Fibroblast of lung (primary cell): Measurements from ENCODE around the gene BGLAP. TPM values are rescaled to one million over a fixed set of nuclear protein-coding genes. Genes with fewer than 3 reads are reported as not detected.
A peak's percentile ranks its signal among the peaks of the same experiment; 100 is the strongest.
"Not testable (repeated sequence)": the region's sequence is repeated elsewhere in the genome, so short reads cannot be mapped to it uniquely, and the experiment has no call there.

ENCODE experiments used
- DNase-seq, 2 donors: peaks; one replicate each; pipeline versions ENCODE4 v3.0.0 to v3.0.0-alpha.2; 2010; ENCODE audit warnings: low read depth in 2 of 2
- H2AFZ ChIP-seq: 2 replicates; pipeline ENCODE4 v1.5.1; 2012; ENCODE audit warnings: low read length, control low read depth, inconsistent platforms
- H3K27ac ChIP-seq: 2 replicates; pipeline ENCODE4 v1.5.1; 2011; ENCODE audit warnings: low read length, control low read depth; ENCODE audit not compliant: insufficient read depth
- H3K27me3 ChIP-seq: 2 replicates; pipeline ENCODE4 v1.5.1; 2011; ENCODE audit warnings: mild to moderate bottlenecking, low read length; ENCODE audit not compliant: control insufficient read depth, insufficient read depth
- H3K36me3 ChIP-seq: 2 replicates; pipeline ENCODE4 v1.5.1; 2011; ENCODE audit warnings: low read length; ENCODE audit not compliant: control insufficient read depth, insufficient read depth
- H3K4me1 ChIP-seq: 2 replicates; pipeline ENCODE4 v1.5.1; 2011; ENCODE audit warnings: low read length; ENCODE audit not compliant: control insufficient read depth, insufficient read depth; ENCODE audit errors: extremely low read depth
- H3K4me2 ChIP-seq: 2 replicates; pipeline ENCODE4 v1.5.1; 2011; ENCODE audit warnings: low read length, control low read depth; ENCODE audit not compliant: insufficient read depth; ENCODE audit errors: extremely low read depth
- H3K4me3 ChIP-seq, 4 experiments: fragments of 200-600 bp in 1 of 4; sonication (generic) in 1 of 4; replicated peaks in 1 of 4; 2 replicates each; pipeline ENCODE4 v1.5.1; 2011 to 2016; ENCODE audit warnings: low read length in 4 of 4, low read depth in 3 of 4, mild to moderate bottlenecking in 3 of 4, control low read depth in 2 of 4, inconsistent platforms in 1 of 4, mixed read lengths in 1 of 4; ENCODE audit not compliant: insufficient read depth in 1 of 4; ENCODE audit errors: control extremely low read depth in 1 of 4
- H3K79me2 ChIP-seq: 2 replicates; pipeline ENCODE4 v1.5.1; 2012; ENCODE audit warnings: mild to moderate bottlenecking, low read length, inconsistent platforms; ENCODE audit not compliant: control insufficient read depth, insufficient read depth
- H3K9ac ChIP-seq: 2 replicates; pipeline ENCODE4 v1.5.1; 2011; ENCODE audit warnings: mild to moderate bottlenecking, low read length, control low read depth; ENCODE audit not compliant: insufficient read depth
- H3K9me3 ChIP-seq: 2 replicates; pipeline ENCODE4 v1.5.1; 2012; ENCODE audit warnings: low read depth, low read length; ENCODE audit not compliant: control insufficient read depth, insufficient read depth
- H4K20me1 ChIP-seq: 2 replicates; pipeline ENCODE4 v1.5.1; 2011; ENCODE audit warnings: low read length; ENCODE audit not compliant: control insufficient read depth, insufficient read depth; ENCODE audit errors: extremely low read depth
- CTCF ChIP-seq, 2 donors: IDR thresholded peaks in 1 of 2; conservative IDR thresholded peaks in 1 of 2; 1 replicate in 1 of 2; 2 replicates in 1 of 2; pipeline ENCODE4 v1.5.1; 2011 to 2012; ENCODE audit warnings: low read length in 2 of 2, control low read depth in 1 of 2, inconsistent platforms in 1 of 2, low read depth in 1 of 2, mild to moderate bottlenecking in 1 of 2
- EZH2 ChIP-seq: IDR thresholded peaks from 2 replicates; pipeline ENCODE4 v1.5.1; 2012; ENCODE audit warnings: low read length, control low read depth, mild to moderate bottlenecking; ENCODE audit errors: missing control alignments
- polyA plus RNA-seq, 2 donors: library from polyadenylated mRNA; depleted of rRNA in 1 of 2; stranded (reverse) in 1 of 2; unstranded in 1 of 2; fragments of >200 nt; gene quantifications; 2 replicates each; pipeline ENCODE4 v1.2.1, GENCODE V29; 2011 to 2012; ENCODE audit warnings: missing spikeins in 1 of 2
- total RNA-seq: library from RNA; depleted of rRNA; stranded (reverse); fragments of >200 nt; gene quantifications from 2 replicates; pipeline ENCODE4 v1.2.1, GENCODE V29; 2014

BGLAP gene
- total and polyA plus RNA-seq, 2 donors (not counting 1 experiment from before 2014, with no cell fraction given): 0.34 to 0.50 TPM

DNA sequence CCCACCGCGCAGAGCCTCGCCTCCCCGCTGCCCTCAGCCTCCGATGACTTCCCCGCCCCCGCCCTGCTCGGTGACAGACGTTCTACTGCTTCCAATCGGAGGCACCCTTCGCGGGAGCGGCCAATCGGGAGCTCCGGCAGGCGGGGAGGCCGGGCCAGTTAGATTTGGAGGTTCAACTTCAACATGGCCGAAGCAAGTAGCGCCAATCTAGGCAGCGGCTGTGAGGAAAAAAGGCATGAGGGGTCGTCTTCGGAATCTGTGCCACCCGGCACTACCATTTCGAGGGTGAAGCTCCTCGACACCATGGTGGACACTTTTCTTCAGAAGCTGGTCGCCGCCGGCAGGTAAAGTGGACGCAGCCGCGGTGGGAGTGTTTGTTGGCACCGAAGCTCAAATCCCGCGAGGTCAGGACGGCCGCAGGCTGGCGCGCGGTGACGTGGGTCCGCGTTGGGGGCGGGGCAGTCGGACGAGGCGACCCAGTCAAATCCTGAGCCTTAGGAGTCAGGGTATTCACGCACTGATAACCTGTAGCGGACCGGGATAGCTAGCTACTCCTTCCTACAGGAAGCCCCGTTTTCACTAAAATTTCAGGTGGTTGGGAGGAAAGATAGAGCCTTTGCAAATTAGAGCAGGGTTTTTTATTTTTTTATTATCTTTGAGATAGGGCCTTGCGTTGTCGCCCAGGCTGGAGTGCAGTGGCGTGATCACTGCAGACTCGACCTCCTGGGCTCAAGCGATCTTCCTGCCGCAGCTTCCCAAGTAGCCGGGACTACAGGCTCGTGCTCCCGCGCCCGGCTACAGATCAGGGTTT is 28.9 kb upstream of the BGLAP start, which contains the start of gene PMF1:
Gene PMF1, plus strand, starts transcription at position 175 of the 811 bp plus-strand sequence. Its CDS starts 9 bp downstream, at position 184.
- H4K20me1 ChIP-seq: no peaks in the 10 kb centered on the region
- H3K4me1 ChIP-seq: peaks cover 2% of the 10 kb centered on the region
- H3K27ac ChIP-seq: peak within 1 kb of the TSS; percentile 97
- H3K27me3 ChIP-seq: no peaks in the 10 kb centered on the region
- no peaks in the 10 kb centered on the region for H3K9me3 ChIP-seq
- H3K36me3 ChIP-seq: peaks cover 7% of the 10 kb centered on the region
- H3K4me3 ChIP-seq: peak within 1 kb of the TSS; percentile 70 to 95 (median 72)
- peak within 1 kb of the TSS; percentile 99 for H2AFZ ChIP-seq
- TF ChIP-seq EZH2: no peak
- TF ChIP-seq CTCF (conservative IDR thresholded peaks at IDR 0.05 in 1 of 2, IDR thresholded peaks at IDR 0.05 in 1 of 2; ENCODE audit: low read depth in 1 of 2, low read length in 2 of 2): no peak
- H3K4me2 ChIP-seq: peak within 1 kb of the TSS; percentile 95
- peak within 1 kb of the TSS; percentile 92 for H3K9ac ChIP-seq
- peaks cover 2% of the 10 kb centered on the region for H3K79me2 ChIP-seq
- DNase-seq: peak; percentile 95 to 96

- H3K4me1 ChIP-seq: peaks cover 2% of the 10 kb centered on the region
- peak overlapping the region; percentile 70 to 95 (median 72) for H3K4me3 ChIP-seq
- peaks cover 2% of the 10 kb centered on the region for H3K79me2 ChIP-seq
- no peak for DNase-seq
- H3K4me2 ChIP-seq: peak overlapping the region; percentile 95
- peak overlapping the region; percentile 99 for H2AFZ ChIP-seq
- no peaks in the 10 kb centered on the region for H3K27me3 ChIP-seq
- H3K36me3 ChIP-seq: peaks cover 7% of the 10 kb centered on the region
- no peak for TF ChIP-seq CTCF (conservative IDR thresholded peaks at IDR 0.05 in 1 of 2, IDR thresholded peaks at IDR 0.05 in 1 of 2; ENCODE audit: low read depth in 1 of 2, low read length in 2 of 2)
- peak overlapping the region; percentile 97 for H3K27ac ChIP-seq
- peak overlapping the region; percentile 92 for H3K9ac ChIP-seq
- no peaks in the 10 kb centered on the region for H4K20me1 ChIP-seq
- H3K9me3 ChIP-seq: no peaks in the 10 kb centered on the region
Measured at GRCh38 chr1:156213644-156213966, 28.4 kb upstream of the BGLAP start.

GRCh38 chr1:156214024-156214748 is 27.8 kb upstream of the BGLAP start:
- H3K27ac ChIP-seq: peak overlapping the region; percentile 9
- H3K79me2 ChIP-seq: peaks cover 2% of the 10 kb centered on the region
- no peak overlapping the region for H3K9ac ChIP-seq
- peaks cover 2% of the 10 kb centered on the region for H3K4me1 ChIP-seq
- H2AFZ ChIP-seq: no peak overlapping the region
- peak overlapping the region; percentile 52 for H3K4me2 ChIP-seq
- no peaks in the 10 kb centered on the region for H3K27me3 ChIP-seq
- no peaks in the 10 kb centered on the region for H3K9me3 ChIP-seq
- H3K4me3 ChIP-seq: peak overlapping the region in 2 of 4 experiments; percentile 74 to 95
- peak; percentile 9 to 89 for DNase-seq
- peaks cover 7% of the 10 kb centered on the region for H3K36me3 ChIP-seq
- TF ChIP-seq CTCF (conservative IDR thresholded peaks at IDR 0.05 in 1 of 2, IDR thresholded peaks at IDR 0.05 in 1 of 2; ENCODE audit: low read depth in 1 of 2, low read length in 2 of 2) (no peak), EZH2 (no peak)
- H4K20me1 ChIP-seq: no peaks in the 10 kb centered on the region

GRCh38 chr1:156216361-156217086 is 25.5 kb upstream of the BGLAP start:
- H3K9ac ChIP-seq, H3K27ac ChIP-seq, H3K4me3 ChIP-seq, H2AFZ ChIP-seq, H3K4me2 ChIP-seq, H3K9me3 ChIP-seq, H4K20me1 ChIP-seq, H3K4me1 ChIP-seq, DNase-seq, H3K79me2 ChIP-seq, H3K36me3 ChIP-seq, H3K27me3 ChIP-seq: not testable (repeated sequence)
